Liver (tissue), 3 donors: ENCODE results near the gene CCDC137.

ENCODE experiments used
- EGR1 ChIP-seq, 2 donors: IDR thresholded peaks; 2 replicates each; pipeline ENCODE4 v1.6.1; 2016 to 2018; ENCODE audit warnings: antibody characterized with exemption in 2 of 2, low read depth in 2 of 2
- FOXA2 ChIP-seq: IDR thresholded peaks from 2 replicates; pipeline ENCODE4 v1.6.1; 2016; ENCODE audit warnings: antibody characterized with exemption
- GABPA ChIP-seq, 2 donors: IDR thresholded peaks in 1 of 2; conservative IDR thresholded peaks in 1 of 2; 2 replicates each; pipeline ENCODE4 v1.6.1; 2016; ENCODE audit warnings: antibody characterized with exemption in 2 of 2, mild to moderate bottlenecking in 1 of 2, moderate library complexity in 1 of 2
- HNF4G ChIP-seq: IDR thresholded peaks from 2 replicates; pipeline ENCODE4 v1.6.1; 2016; ENCODE audit warnings: antibody characterized with exemption
- JUND ChIP-seq, 2 donors: IDR thresholded peaks; 2 replicates each; pipeline ENCODE4 v1.6.1; 2016; ENCODE audit warnings: antibody characterized with exemption in 2 of 2
- RAD21 ChIP-seq, 2 donors: IDR thresholded peaks; 2 replicates each; pipeline ENCODE4 v1.6.1; 2016; ENCODE audit warnings: antibody characterized with exemption in 2 of 2, mild to moderate bottlenecking in 2 of 2
- SP1 ChIP-seq: IDR thresholded peaks from 2 replicates; pipeline ENCODE4 v1.6.1; 2018; ENCODE audit warnings: antibody characterized with exemption, mild to moderate bottlenecking
- TAF1 ChIP-seq: conservative IDR thresholded peaks from 2 replicates; pipeline ENCODE4 v1.6.1; 2016; ENCODE audit warnings: antibody characterized with exemption, mild to moderate bottlenecking
- YY1 ChIP-seq: IDR thresholded peaks from 2 replicates; pipeline ENCODE4 v1.6.1; 2016; ENCODE audit warnings: antibody characterized with exemption, mild to moderate bottlenecking
- TF ChIP-seq, protein P1 (sequence below): IDR thresholded peaks from 2 replicates; pipeline ENCODE4 v1.6.1; 2016; ENCODE audit warnings: antibody characterized with exemption
- TF ChIP-seq, protein P2 (sequence below): IDR thresholded peaks from 2 replicates; pipeline ENCODE4 v1.6.1; 2016; ENCODE audit warnings: antibody characterized with exemption
- TF ChIP-seq, protein P3 (sequence below): fragments of 150-350 bp; IDR thresholded peaks from 2 replicates; pipeline ENCODE4 v1.5.1; 2017; ENCODE audit warnings: improper control_type of control experiment, low read depth, low read length; ENCODE audit not compliant: missing input control
- TF ChIP-seq, protein P4 (sequence below): IDR thresholded peaks from 2 replicates; pipeline ENCODE4 v1.6.1; 2016; ENCODE audit warnings: antibody characterized with exemption, mild to moderate bottlenecking
- TF ChIP-seq, protein P5 (sequence below): IDR thresholded peaks from 2 replicates; pipeline ENCODE4 v1.6.1; 2016; ENCODE audit warnings: antibody characterized with exemption
- donor health status: healthy.
- donor health status: healthy.

DNA sequence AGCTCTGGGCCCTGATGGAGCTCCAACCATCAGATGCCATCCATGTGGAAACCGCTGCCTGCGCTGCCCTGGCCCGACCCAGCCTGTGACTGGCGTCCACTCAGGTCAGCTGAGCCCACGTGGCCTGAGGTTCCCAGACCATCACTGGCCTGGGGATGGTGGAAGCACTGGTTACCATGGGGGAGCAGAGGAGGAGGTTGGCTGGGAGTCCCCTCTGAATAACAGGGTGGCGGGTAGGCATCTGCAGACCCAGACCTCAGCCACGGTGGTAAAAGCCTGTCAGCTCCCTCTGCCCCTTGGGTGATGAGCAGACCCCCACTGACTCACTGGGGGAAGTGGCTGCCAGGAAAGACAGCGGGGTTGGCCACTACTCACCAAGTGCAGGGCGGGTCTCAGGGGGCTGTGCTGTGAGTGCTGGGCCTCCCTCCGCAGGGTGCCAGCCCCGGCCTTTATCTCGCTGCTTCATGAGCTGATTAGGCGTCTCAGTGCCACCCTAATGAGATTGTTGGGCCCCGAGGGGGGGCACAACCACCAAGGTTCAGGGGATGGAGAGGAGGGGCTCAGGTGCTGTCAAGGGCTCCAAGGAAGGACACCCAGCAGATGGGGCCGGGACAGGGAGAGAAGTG is 10.3 kb upstream of the CCDC137 start, which contains the start of gene PDE6G:
- TF ChIP-seq, protein P1, sequence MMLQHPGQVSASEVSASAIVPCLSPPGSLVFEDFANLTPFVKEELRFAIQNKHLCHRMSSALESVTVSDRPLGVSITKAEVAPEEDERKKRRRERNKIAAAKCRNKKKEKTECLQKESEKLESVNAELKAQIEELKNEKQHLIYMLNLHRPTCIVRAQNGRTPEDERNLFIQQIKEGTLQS: no peak
- TF ChIP-seq EGR1 (IDR thresholded peaks at IDR 0.05; ENCODE audit: low read depth in 2 of 2): no peak
- TF ChIP-seq, protein P2, sequence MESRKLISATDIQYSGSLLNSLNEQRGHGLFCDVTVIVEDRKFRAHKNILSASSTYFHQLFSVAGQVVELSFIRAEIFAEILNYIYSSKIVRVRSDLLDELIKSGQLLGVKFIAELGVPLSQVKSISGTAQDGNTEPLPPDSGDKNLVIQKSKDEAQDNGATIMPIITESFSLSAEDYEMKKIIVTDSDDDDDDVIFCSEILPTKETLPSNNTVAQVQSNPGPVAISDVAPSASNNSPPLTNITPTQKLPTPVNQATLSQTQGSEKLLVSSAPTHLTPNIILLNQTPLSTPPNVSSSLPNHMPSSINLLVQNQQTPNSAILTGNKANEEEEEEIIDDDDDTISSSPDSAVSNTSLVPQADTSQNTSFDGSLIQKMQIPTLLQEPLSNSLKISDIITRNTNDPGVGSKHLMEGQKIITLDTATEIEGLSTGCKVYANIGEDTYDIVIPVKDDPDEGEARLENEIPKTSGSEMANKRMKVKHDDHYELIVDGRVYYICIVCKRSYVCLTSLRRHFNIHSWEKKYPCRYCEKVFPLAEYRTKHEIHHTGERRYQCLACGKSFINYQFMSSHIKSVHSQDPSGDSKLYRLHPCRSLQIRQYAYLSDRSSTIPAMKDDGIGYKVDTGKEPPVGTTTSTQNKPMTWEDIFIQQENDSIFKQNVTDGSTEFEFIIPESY: no peak
- TF ChIP-seq, protein P3, sequence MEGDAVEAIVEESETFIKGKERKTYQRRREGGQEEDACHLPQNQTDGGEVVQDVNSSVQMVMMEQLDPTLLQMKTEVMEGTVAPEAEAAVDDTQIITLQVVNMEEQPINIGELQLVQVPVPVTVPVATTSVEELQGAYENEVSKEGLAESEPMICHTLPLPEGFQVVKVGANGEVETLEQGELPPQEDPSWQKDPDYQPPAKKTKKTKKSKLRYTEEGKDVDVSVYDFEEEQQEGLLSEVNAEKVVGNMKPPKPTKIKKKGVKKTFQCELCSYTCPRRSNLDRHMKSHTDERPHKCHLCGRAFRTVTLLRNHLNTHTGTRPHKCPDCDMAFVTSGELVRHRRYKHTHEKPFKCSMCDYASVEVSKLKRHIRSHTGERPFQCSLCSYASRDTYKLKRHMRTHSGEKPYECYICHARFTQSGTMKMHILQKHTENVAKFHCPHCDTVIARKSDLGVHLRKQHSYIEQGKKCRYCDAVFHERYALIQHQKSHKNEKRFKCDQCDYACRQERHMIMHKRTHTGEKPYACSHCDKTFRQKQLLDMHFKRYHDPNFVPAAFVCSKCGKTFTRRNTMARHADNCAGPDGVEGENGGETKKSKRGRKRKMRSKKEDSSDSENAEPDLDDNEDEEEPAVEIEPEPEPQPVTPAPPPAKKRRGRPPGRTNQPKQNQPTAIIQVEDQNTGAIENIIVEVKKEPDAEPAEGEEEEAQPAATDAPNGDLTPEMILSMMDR: no peak
- TF ChIP-seq HNF4G: no peak
- no peak for TF ChIP-seq RAD21 (IDR thresholded peaks at IDR 0.05)
- TF ChIP-seq, protein P4, sequence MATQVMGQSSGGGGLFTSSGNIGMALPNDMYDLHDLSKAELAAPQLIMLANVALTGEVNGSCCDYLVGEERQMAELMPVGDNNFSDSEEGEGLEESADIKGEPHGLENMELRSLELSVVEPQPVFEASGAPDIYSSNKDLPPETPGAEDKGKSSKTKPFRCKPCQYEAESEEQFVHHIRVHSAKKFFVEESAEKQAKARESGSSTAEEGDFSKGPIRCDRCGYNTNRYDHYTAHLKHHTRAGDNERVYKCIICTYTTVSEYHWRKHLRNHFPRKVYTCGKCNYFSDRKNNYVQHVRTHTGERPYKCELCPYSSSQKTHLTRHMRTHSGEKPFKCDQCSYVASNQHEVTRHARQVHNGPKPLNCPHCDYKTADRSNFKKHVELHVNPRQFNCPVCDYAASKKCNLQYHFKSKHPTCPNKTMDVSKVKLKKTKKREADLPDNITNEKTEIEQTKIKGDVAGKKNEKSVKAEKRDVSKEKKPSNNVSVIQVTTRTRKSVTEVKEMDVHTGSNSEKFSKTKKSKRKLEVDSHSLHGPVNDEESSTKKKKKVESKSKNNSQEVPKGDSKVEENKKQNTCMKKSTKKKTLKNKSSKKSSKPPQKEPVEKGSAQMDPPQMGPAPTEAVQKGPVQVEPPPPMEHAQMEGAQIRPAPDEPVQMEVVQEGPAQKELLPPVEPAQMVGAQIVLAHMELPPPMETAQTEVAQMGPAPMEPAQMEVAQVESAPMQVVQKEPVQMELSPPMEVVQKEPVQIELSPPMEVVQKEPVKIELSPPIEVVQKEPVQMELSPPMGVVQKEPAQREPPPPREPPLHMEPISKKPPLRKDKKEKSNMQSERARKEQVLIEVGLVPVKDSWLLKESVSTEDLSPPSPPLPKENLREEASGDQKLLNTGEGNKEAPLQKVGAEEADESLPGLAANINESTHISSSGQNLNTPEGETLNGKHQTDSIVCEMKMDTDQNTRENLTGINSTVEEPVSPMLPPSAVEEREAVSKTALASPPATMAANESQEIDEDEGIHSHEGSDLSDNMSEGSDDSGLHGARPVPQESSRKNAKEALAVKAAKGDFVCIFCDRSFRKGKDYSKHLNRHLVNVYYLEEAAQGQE: no peak
- TF ChIP-seq JUND (IDR thresholded peaks at IDR 0.05): no peak
- TF ChIP-seq, protein P5, sequence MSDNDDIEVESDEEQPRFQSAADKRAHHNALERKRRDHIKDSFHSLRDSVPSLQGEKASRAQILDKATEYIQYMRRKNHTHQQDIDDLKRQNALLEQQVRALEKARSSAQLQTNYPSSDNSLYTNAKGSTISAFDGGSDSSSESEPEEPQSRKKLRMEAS: no peak
- no peak for TF ChIP-seq GABPA (IDR thresholded peaks at IDR 0.05 in 1 of 2, conservative IDR thresholded peaks at IDR 0.05 in 1 of 2)
- no peak for TF ChIP-seq TAF1
- no peak for TF ChIP-seq FOXA2
- no peak for TF ChIP-seq SP1
- TF ChIP-seq YY1: no peak
